Fibroblast of peridontal ligament (primary cell): Measurements from ENCODE around the gene PTH2.
"Not testable (repeated sequence)": the region's sequence is repeated elsewhere in the genome, so short reads cannot be mapped to it uniquely, and the experiment has no call there.

Source experiments
- DNase-seq: peaks from one replicate; pipeline ENCODE4 v3.0.0-alpha.2; 2010; ENCODE audit errors: extremely low read depth

PTH2 gene

GRCh38 chr19:49378512-49378911 is 44.7 kb downstream of the PTH2 start:
- peak; percentile 12 for DNase-seq

- no peak for DNase-seq
These were observed 48.4 kb downstream of the PTH2 start for GRCh38 chr19:49374665-49375434.

GRCh38 chr19:49373174-49373573 is 50.1 kb downstream of the PTH2 start:
- DNase-seq: not testable (repeated sequence)
